Activated T-helper 9 cell treated with anti-CD3 and anti-CD28 coated beads, Interleukin-2, amount 50 U/mL, for 16 hours (primary cell): ENCODE data around the gene TNKS2.
A peak's percentile ranks its signal among the peaks of the same experiment; 100 is the strongest.
"Not testable (repeated sequence)": the region's sequence is repeated elsewhere in the genome, so short reads cannot be mapped to it uniquely, and the experiment has no call there.

Experiments used
- DNase-seq: peaks from one replicate; pipeline ENCODE4 v3.0.0-alpha.2; 2020; ENCODE audit warnings: low read depth

TNKS2 gene

DNA sequence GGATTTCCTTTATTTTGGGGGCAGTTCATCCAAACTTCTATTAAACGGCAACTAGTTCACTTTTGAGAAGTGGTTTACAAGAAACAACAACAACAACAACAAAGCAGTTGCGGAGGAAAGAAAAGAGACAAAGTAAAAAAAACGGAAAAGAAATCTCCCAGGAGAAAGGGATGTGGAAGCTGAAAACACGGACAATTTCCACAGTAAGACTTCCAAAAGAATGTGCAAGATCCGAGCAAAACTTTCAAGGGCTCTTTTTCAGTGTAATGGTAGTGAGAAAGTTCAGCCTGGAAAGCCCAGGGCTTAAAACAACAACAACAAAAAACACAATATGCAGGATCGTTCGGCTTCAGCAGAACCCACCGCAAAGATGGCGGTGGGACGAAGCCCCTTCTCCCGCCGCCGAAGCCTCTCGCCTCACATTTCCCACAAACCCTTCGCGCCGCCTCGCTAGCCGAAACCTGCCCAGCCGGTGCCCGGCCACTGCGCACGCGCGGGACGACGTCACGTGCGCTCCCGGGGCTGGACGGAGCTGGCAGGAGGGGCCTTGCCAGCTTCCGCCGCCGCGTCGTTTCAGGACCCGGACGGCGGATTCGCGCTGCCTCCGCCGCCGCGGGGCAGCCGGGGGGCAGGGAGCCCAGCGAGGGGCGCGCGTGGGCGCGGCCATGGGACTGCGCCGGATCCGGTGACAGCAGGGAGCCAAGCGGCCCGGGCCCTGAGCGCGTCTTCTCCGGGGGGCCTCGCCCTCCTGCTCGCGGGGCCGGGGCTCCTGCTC is at the start of gene TNKS2:
Gene TNKS2, plus strand, starts transcription at position 553 of the 775 bp plus-strand sequence. CDS start 265 bp downstream, outside the sequence.
- peak; percentile 89 for DNase-seq

- not testable (repeated sequence) for DNase-seq
Observed at GRCh38 chr10:91749592-91749991, 48.6 kb upstream of the TNKS2 start.

- DNase-seq: no peak
Observed at GRCh38 chr10:91756286-91756685, 41.9 kb upstream of the TNKS2 start.

DNA sequence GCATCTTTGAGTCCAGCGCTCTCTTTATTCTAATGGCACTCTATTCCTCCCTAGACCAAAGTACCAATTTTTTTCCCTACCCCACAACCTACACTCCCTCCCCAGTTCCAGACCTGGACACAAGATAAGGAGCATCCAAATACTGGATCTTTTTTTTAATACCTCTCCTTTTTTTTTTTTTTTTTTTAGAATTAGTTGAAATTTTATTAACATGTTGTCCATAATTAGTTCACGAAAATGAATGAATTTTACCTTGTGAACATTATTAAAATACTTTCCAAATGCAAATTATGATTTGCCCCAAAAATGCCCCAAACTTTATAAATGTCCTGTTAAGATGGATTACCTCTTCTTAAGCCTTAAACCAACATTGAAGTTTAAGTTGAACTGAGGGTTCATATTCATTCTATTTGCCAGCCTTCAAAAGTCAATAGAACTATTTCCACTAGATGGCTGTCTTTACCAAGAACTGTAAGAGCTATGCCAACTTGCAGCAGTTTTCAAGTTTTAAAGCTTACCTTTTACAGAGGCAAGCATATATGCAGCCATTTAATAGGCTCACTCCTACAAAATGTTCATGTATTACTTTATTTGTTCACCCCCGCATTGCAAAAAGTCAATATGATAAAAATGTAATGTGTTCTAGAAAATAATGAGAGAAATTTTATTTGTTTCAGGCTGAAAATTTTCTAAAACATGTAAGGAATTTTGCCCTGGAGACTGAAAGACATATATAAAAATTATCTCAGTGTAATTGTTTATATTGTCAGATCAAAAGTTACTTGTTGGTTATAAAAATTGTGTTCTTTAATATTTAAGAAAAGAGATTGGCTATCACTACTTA is 39.7 kb upstream of the TNKS2 start:
- no peak for DNase-seq

DNA sequence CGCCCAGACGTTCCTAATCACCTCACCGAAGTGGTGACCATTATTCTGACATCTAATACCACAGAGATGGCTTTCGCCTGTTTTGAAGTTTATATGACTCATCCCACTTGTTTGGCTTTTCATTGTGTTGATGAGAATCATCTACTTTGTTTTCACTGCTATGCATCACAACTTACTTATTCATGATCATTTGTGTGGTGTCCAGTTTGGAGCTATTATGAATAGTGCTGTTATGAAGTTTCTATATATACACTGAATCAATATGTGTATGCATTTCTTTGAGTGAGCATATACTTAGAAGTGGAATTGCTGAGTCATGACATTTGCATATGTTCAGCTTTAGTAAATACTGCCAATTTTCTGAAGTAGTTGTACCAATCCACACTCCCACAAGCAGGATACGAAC is 38.6 kb upstream of the TNKS2 start:
- DNase-seq: no peak

GRCh38 chr10:91761721-91762120 is 36.5 kb upstream of the TNKS2 start:
- DNase-seq: no peak

GRCh38 chr10:91762878-91763277 is 35.3 kb upstream of the TNKS2 start:
- DNase-seq: no peak

- no peak for DNase-seq
Observed at GRCh38 chr10:91766676-91767075, 31.6 kb upstream of the TNKS2 start.

DNA sequence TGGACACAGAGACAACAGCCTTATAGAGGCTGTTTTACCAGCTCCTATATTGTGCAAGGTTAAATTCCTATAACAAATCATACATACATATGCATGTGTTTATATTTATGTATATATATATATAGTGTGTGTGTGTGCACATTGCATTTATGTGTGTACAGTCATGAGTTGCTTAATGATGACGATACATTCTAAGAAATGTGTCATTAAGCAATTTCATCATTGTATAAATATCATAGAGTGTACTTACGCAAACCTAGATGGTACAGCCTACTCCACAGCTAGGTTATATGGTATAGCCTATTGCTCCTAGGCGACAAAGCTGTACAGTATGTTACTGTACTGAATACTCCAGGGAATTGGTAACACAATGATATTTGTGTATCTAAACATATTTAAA is 30.1 kb upstream of the TNKS2 start:
- DNase-seq: no peak

DNA sequence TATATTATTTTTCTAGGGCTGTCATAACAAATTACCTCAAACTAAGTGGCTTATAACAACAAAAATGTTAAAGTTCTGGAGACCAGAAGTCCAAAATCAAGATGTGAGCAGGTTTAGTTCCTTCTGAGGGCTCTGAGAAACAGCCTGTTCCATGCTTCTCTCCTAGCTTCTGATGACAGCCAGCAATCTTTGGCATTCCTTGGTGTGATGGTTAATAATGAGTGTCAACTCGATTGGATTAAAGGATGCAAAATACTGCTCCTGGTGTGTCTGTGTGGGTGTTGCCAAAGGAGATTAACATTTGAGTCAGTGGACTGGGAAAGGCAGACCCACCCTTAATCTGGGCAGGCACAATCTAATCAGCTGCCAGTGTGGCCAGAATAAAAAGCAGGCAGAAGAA is 26.3 kb upstream of the TNKS2 start:
- DNase-seq: no peak

GRCh38 chr10:91772461-91772860 is 25.8 kb upstream of the TNKS2 start:
- DNase-seq: no peak

GRCh38 chr10:91772869-91773268 is 25.4 kb upstream of the TNKS2 start:
- no peak for DNase-seq

DNA sequence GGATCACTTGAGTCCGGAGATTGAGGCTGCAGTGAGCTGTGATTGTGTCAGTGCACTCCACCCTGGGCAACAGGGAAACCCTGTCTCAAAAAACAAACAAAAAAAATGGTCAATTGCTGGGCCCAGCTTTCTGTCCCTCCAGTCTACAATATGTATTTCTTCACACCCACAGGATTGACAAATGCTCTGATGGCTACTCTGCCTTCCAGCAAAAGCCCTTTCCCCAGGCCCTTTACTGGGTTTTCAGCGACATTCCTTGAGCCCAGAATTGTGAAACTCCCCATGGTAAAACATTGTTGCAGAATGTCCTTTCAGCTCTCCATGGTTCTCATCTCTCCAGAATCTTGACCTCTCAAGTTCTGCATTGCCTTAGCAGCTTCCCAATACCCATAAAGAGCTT is 23.7 kb upstream of the TNKS2 start:
- no peak for DNase-seq

GRCh38 chr10:91775731-91776130 is 22.5 kb upstream of the TNKS2 start:
- DNase-seq: no peak

DNA sequence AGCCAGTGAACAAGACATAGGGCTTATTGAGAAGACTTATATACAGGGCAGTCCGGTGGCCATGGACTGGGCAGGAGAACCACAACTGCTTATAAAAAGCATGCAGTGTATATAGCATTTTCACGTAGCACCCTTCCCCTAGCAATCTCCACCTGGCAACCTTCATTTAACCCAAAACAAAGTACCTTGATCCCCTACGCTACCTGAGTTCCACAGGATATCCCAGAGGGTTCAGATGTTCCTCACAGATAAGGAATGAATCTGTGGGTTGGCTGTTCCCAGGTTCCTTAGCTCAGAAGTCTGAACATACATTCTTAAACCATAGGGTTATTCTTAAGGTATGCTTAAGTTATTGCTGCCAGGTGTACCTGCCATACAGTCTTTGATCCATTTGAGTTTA is 22.0 kb upstream of the TNKS2 start:
- no peak for DNase-seq

- DNase-seq: no peak
Observed at GRCh38 chr10:91778485-91778884, 19.7 kb upstream of the TNKS2 start.

GRCh38 chr10:91779011-91779605 is 19.1 kb upstream of the TNKS2 start:
- DNase-seq: no peak

DNA sequence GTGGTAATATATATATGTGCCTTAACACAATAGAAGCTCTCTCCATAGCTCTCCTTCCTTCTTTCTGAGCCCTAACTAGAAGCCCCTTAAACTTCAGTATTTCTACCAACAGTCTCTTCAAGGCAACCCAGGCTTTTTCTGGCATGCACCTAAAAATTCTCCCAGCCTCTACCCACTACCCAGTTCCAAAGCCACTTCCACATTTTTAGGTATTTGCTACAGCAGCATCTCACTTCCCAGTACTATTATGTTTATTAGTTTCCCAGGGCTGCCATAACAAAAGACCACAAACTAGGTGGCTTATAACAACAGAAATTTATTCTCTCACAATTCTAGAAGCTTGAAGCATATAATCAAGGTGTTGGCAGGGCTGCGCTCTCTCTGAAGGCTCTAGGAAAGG is 15.7 kb upstream of the TNKS2 start:
- no peak for DNase-seq

DNA sequence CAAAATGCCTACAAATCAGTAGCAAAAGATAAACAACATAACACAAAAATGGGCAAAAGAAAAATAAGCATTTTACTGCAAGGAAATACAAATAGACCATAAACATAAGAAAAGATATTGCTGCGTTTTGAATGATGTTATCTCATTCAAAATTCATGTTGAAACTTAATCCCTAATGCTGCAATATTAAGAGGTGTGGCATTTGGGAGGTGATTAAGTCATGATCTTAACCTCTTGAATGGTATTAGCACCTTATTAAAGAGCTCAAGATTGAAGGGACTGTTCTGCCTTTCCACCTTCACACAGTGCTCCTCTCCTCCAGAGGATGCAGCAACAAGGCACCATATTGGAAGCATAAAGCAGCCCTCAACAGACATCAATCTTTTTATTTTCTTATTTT is 12.4 kb upstream of the TNKS2 start:
- no peak for DNase-seq

DNA sequence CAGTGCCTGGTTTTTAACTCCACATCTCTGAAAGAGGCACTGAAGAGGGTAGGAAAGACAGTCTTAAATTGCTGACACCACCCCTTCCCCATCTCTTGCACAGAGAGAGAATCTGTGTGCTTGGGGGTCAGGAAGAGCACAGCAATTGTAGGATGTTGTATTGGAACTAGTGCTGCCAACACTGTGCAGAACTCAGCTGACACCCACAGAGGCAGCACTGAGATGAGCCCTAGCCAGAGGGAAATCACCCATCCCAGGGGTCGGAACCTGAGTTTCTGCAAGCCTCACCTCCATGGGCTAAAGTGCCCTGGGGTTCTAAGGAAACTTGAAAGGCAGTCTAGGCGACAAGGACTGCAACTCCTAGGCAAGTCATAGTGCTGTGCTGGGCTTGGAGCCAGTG is 11.0 kb upstream of the TNKS2 start:
- no peak for DNase-seq

DNA sequence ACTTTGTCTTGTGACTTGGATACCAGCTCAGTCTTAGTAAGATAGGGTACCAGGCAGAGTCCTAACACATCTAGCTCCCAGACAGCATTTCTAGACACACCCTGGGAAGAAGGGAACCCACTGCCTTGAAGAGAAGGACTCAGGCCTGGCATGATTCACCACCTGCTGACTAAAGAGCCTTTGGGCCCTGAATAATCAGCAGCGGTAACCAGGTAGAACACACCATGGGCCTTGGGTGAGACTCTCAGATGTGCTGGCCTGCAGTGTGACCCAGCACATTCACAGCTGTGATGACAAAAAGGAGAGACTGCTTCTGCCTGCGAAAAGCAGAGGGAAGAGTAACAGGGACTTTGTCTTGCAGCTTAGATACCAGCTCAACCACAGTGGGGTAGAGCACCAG is 10.4 kb upstream of the TNKS2 start:
- no peak for DNase-seq

GRCh38 chr10:91788527-91788926 is 9.7 kb upstream of the TNKS2 start:
- no peak for DNase-seq
